Panc1 (cell line): ENCODE measurements around the gene SETD1B.

ENCODE experiments used
- POLR2AphosphoS5 ChIP-seq: IDR thresholded peaks from 2 replicates; pipeline ENCODE4 v1.6.1; 2012; ENCODE audit warnings: mild to moderate bottlenecking, low read depth, low read length, moderate library complexity
- SIN3A ChIP-seq: IDR thresholded peaks from 2 replicates; pipeline ENCODE4 v1.6.1; 2012; ENCODE audit warnings: low read depth, mild to moderate bottlenecking, low read length, moderate library complexity, borderline replicate concordance; ENCODE audit not compliant: insufficient read depth
- TCF7L2 ChIP-seq: IDR thresholded peaks from 2 replicates; pipeline ENCODE4 v1.6.1; 2011; ENCODE audit warnings: mild to moderate bottlenecking, low read depth, low read length, inconsistent platforms
- TF ChIP-seq, protein P1 (sequence below): fragments of 450-650 bp; IDR thresholded peaks from 2 replicates; pipeline ENCODE4 v1.5.1; 2017; ENCODE audit warnings: mild to moderate bottlenecking
- TF ChIP-seq, protein P2 (sequence below), 2 experiments: IDR thresholded peaks; 2 replicates each; pipeline ENCODE4 v1.6.1; 2011 to 2012; ENCODE audit warnings: low read depth in 2 of 2, control low read depth in 1 of 2, low read length in 1 of 2, mild to moderate bottlenecking in 1 of 2, moderate library complexity in 1 of 2; ENCODE audit not compliant: insufficient read depth in 1 of 2

DNA sequence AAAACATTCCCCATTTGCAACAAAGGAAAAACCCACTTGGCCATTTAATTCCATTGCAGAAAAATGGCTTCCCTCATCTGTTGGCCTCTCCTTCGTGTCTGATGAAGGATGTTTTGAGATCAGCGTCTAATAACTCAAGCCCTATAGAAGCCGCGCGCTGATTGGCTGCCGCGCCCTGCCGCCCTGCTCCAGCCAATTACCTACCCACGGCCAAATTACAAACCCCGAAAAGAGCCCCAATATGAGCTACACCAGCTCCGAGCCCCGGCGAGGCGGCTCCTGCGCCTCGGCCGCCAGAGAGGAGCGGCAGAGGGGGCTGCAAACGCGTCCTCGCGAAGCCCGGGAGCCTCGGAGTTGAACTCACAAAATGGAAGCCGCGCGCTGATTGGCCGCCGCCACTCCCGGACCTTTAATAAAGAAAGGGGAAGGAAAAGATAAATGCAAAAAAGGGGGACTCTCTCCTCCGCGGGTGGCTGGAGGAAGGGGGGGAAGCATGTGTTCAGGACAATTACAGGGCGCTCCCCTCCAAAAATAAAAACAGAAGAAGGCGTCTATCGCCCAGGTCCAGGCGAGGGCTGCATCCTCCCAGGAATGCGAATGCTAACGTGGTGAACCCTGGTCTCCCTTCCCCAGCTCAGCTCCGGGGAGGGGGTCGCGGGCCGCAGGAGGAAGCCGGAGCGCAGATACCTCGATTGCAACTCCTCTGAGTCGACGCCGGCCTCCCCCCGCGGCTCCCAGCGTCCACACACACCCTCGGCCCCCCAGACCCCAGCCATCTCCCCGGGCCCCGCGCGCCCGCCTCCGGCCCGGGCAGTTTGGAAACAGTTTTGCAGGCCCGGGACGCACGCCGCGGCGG lies 738 bp upstream of the SETD1B start:
- TF ChIP-seq, protein P1, sequence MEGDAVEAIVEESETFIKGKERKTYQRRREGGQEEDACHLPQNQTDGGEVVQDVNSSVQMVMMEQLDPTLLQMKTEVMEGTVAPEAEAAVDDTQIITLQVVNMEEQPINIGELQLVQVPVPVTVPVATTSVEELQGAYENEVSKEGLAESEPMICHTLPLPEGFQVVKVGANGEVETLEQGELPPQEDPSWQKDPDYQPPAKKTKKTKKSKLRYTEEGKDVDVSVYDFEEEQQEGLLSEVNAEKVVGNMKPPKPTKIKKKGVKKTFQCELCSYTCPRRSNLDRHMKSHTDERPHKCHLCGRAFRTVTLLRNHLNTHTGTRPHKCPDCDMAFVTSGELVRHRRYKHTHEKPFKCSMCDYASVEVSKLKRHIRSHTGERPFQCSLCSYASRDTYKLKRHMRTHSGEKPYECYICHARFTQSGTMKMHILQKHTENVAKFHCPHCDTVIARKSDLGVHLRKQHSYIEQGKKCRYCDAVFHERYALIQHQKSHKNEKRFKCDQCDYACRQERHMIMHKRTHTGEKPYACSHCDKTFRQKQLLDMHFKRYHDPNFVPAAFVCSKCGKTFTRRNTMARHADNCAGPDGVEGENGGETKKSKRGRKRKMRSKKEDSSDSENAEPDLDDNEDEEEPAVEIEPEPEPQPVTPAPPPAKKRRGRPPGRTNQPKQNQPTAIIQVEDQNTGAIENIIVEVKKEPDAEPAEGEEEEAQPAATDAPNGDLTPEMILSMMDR, result no peak
- peak; percentile 89 for TF ChIP-seq POLR2AphosphoS5
- TF ChIP-seq SIN3A, result no peak; the same call in 1 of the 2 replicates
- TF ChIP-seq, protein P2, sequence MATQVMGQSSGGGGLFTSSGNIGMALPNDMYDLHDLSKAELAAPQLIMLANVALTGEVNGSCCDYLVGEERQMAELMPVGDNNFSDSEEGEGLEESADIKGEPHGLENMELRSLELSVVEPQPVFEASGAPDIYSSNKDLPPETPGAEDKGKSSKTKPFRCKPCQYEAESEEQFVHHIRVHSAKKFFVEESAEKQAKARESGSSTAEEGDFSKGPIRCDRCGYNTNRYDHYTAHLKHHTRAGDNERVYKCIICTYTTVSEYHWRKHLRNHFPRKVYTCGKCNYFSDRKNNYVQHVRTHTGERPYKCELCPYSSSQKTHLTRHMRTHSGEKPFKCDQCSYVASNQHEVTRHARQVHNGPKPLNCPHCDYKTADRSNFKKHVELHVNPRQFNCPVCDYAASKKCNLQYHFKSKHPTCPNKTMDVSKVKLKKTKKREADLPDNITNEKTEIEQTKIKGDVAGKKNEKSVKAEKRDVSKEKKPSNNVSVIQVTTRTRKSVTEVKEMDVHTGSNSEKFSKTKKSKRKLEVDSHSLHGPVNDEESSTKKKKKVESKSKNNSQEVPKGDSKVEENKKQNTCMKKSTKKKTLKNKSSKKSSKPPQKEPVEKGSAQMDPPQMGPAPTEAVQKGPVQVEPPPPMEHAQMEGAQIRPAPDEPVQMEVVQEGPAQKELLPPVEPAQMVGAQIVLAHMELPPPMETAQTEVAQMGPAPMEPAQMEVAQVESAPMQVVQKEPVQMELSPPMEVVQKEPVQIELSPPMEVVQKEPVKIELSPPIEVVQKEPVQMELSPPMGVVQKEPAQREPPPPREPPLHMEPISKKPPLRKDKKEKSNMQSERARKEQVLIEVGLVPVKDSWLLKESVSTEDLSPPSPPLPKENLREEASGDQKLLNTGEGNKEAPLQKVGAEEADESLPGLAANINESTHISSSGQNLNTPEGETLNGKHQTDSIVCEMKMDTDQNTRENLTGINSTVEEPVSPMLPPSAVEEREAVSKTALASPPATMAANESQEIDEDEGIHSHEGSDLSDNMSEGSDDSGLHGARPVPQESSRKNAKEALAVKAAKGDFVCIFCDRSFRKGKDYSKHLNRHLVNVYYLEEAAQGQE (IDR thresholded peaks at IDR 0.05; ENCODE audit: insufficient read depth in 1 of 2, low read depth in 2 of 2, low read length in 1 of 2), result peak in 1 of 2 experiments; percentile 1; a peak in 1 of 4 replicates
- no peak for TF ChIP-seq TCF7L2
